ENCODE measurements around the gene MRC1. TPM values are rescaled to one million over a fixed set of nuclear protein-coding genes. Genes with fewer than 3 reads are reported as not detected.

Gene MRC1
- total RNA-seq, 6 donors from 2014 or later: 77.4 to 493 (median 121) TPM

DNA sequence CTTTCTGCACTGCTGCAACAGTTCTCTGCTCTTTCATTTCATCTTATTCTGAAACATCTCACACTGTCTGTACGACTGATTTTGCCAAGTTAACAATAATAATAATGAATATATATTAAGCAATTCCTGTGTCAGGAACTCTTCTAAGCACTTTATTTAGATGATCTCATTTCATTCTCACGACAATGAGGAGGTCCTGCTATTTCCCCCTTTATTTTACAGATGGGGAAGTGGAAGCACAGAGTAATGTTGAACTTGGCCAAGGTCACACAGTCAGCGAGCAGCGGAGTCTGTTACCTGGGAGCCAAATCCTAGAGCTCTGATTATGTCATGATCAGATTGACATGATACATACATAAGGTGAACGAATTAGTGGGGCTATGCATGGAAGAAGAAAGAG lies 5.8 kb downstream of the MRC1 start:
- Histone ChIP-seq H3K4me3 (no peak overlapping the region), H3K36me3 (no peaks in the 10 kb centered on the region), H3K4me1 (no peaks in the 10 kb centered on the region), H3K9me3 (no peaks in the 10 kb centered on the region), H3K27ac (peak overlapping the region in 1 of 4 donors; percentile 23), H3K27me3 (no peaks in the 10 kb centered on the region)
- DNase-seq (no peak), ATAC-seq (ENCODE audit: low FRiP score in 2 of 2) (peak in 1 of 2 donors; percentile 39)
- TF ChIP-seq, protein P1, sequence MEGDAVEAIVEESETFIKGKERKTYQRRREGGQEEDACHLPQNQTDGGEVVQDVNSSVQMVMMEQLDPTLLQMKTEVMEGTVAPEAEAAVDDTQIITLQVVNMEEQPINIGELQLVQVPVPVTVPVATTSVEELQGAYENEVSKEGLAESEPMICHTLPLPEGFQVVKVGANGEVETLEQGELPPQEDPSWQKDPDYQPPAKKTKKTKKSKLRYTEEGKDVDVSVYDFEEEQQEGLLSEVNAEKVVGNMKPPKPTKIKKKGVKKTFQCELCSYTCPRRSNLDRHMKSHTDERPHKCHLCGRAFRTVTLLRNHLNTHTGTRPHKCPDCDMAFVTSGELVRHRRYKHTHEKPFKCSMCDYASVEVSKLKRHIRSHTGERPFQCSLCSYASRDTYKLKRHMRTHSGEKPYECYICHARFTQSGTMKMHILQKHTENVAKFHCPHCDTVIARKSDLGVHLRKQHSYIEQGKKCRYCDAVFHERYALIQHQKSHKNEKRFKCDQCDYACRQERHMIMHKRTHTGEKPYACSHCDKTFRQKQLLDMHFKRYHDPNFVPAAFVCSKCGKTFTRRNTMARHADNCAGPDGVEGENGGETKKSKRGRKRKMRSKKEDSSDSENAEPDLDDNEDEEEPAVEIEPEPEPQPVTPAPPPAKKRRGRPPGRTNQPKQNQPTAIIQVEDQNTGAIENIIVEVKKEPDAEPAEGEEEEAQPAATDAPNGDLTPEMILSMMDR (IDR thresholded peaks at IDR 0.05): no peak
- TF ChIP-seq POLR2AphosphoS5 (IDR thresholded peaks at IDR 0.05) (no peak), POLR2A (IDR thresholded peaks at IDR 0.05) (no peak), EP300 (IDR thresholded peaks at IDR 0.05) (no peak)
- 53 to 61% methylated on average over 5 of the region's 5 CpGs for WGBS, 2 donors

DNA sequence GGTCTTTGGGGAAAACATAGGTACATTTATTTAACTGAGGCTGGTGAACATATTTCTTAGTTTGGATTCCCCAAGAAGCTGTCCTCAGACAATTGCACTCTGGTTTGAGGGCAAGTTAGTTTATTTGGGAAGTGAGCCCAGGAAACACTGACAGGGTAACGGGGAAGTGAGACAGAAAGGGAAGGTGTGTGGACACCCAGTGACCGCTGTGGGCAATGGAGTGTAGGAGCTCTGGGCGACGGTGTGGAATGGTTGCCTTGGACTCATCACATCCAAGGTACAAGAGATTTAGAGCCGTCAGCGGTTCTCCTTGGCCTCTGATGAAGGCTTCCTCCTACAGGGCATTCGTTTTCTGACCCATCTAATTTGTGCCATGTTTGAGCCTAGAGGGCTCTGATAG lies 7.1 kb downstream of the MRC1 start:
- peak in 1 of 2 donors; percentile 36 for ATAC-seq (ENCODE audit: low FRiP score in 2 of 2)
- no peaks in the 10 kb centered on the region for H3K27me3 ChIP-seq
- H3K4me1 ChIP-seq: no peaks in the 10 kb centered on the region
- no peaks in the 10 kb centered on the region for H3K9me3 ChIP-seq
- no peaks in the 10 kb centered on the region for H3K36me3 ChIP-seq
- H3K27ac ChIP-seq: no peak overlapping the region
- WGBS, 2 donors: 84 to 85% methylated on average over 7 of the region's 7 CpGs
- DNase-seq: no peak
- H3K4me3 ChIP-seq: no peak overlapping the region
- TF ChIP-seq EP300 (IDR thresholded peaks at IDR 0.05) (no peak), POLR2AphosphoS5 (IDR thresholded peaks at IDR 0.05) (no peak), POLR2A (IDR thresholded peaks at IDR 0.05) (no peak)
- TF ChIP-seq, protein P1 (IDR thresholded peaks at IDR 0.05): no peak

DNA sequence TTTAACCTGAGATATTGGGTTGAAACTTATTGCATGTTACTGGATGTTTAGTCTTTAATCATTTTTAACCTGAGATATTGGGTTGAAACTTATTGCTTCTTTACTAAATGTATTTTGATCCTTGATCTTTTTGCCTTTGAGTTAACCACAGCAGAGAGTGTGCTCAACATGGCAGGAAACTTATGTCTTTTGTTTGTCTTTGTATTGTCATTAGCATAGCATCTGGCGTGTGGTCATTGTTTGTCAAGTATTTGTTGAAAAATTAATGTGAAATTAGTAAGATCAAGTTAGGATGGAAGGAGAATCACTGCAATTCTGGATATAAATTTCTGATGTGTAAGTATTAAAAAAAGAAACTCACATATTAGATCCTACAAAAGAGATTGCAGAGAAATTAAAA lies 8.2 kb downstream of the MRC1 start:
- Histone ChIP-seq H3K4me3 (no peak overlapping the region), H3K27me3 (no peaks in the 10 kb centered on the region), H3K4me1 (no peaks in the 10 kb centered on the region), H3K9me3 (no peaks in the 10 kb centered on the region), H3K36me3 (no peaks in the 10 kb centered on the region), H3K27ac (no peak overlapping the region)
- ATAC-seq (ENCODE audit: low FRiP score in 2 of 2) (no peak), DNase-seq (no peak)
- 37 to 54% methylated on average over 1 of the region's 1 CpG for WGBS, 2 donors
- no peak for TF ChIP-seq POLR2AphosphoS5 (IDR thresholded peaks at IDR 0.05)
- TF ChIP-seq EP300 (IDR thresholded peaks at IDR 0.05): no peak
- TF ChIP-seq, protein P1 (IDR thresholded peaks at IDR 0.05): no peak
- no peak for TF ChIP-seq POLR2A (IDR thresholded peaks at IDR 0.05)

DNA sequence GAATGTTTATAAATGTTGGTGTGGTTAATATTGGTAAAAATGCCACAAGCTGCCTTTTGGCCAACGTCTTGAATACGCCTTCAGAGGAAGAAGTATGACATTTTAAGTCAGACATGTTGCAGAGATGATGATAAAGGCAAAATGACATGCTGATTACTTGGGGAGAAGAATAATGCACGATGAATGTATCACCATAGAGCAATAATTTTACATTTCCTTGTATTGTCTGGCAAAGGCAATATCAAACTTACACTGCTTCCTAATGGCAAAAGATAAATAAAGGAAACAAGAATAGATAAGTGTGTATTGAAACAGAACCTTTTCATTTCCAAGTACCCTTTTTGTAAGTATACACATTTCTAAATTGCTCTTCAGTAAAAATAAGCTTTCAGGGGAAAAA lies 8.6 kb downstream of the MRC1 start:
- no peaks in the 10 kb centered on the region for H3K4me1 ChIP-seq
- H3K27ac ChIP-seq: no peak overlapping the region
- no peak for TF ChIP-seq POLR2A (IDR thresholded peaks at IDR 0.05)
- ATAC-seq (ENCODE audit: low FRiP score in 2 of 2) (no peak), DNase-seq (no peak)
- no peaks in the 10 kb centered on the region for H3K27me3 ChIP-seq
- H3K9me3 ChIP-seq: no peaks in the 10 kb centered on the region
- 55 to 67% methylated on average over 3 of the region's 3 CpGs for WGBS, 2 donors
- H3K4me3 ChIP-seq: no peak overlapping the region
- no peaks in the 10 kb centered on the region for H3K36me3 ChIP-seq

DNA sequence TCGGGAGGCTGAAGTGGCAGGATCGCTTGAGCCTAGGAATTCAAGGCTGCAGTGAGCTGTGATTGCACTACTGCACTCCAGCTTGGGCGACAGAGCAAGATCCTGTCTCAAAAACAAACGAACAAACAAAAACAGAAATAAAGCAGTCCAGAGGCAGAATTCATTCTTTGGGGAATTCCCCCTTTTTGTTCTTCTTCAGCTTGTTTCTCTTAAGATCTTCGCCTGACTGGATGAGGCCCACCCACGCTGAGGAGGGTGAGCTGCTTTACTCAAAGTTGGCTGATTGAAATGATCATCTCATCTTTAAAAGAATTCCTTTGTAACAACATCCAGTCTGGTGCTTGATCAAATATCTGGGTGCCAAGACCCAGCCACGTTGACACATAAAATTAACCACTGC lies 10.7 kb downstream of the MRC1 start:
- no peak for ATAC-seq (ENCODE audit: low FRiP score in 2 of 2)
- no peaks in the 10 kb centered on the region for H3K4me1 ChIP-seq
- H3K27me3 ChIP-seq: no peaks in the 10 kb centered on the region
- H3K9me3 ChIP-seq: no peaks in the 10 kb centered on the region
- DNase-seq: no peak
- H3K4me3 ChIP-seq: no peak overlapping the region
- TF ChIP-seq POLR2A (IDR thresholded peaks at IDR 0.05) (no peak), EP300 (IDR thresholded peaks at IDR 0.05) (no peak), POLR2AphosphoS5 (IDR thresholded peaks at IDR 0.05) (no peak)
- TF ChIP-seq, protein P1 (IDR thresholded peaks at IDR 0.05): no peak
- WGBS, 2 donors: 74 to 82% methylated on average over 7 of the region's 7 CpGs
- no peaks in the 10 kb centered on the region for H3K36me3 ChIP-seq
- no peak overlapping the region for H3K27ac ChIP-seq
